ENCODE results near the gene PIGT. TPM values are rescaled to one million over a fixed set of nuclear protein-coding genes. Genes with fewer than 3 reads are reported as not detected.
A peak's percentile ranks its signal among the peaks of the same experiment; 100 is the strongest.

PIGT gene
- total and polyA plus RNA-seq, 2 of the 13 experiments (the other 11 are each of a cell fraction or from before 2014, with no cell fraction given) = 65.9 to 74.1 TPM

DNA sequence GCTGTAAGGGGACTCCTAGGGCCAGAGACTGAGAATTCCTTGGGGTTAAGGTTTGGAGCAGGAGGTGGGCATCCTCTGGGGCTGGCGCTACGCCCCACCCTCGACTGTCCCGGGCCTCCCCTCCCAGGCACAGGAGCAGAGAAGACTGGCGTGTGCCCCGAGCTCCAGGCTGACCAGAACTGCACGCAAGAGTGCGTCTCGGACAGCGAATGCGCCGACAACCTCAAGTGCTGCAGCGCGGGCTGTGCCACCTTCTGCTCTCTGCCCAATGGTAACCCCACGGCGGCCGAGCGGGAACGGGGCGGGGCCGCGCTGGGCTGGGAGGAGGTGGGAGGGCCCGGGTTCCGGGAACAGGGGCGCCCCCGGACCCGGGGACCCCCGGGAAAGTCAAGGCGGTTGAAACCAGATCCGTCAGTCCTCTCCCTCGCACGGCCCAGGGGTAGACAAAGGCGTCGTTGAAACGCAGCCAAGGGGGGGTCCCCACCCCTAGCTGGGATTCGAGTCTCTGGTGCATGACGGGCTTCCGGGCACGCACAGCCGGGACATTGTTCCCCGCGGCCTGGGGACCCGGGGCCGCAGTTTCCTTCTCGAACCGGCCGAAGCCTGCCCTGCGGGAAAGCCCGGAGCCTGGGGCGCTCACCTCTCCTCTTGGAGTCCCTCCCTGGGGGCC, 54.5 kb downstream of the PIGT start (continued):
- TF ChIP-seq, protein P1, sequence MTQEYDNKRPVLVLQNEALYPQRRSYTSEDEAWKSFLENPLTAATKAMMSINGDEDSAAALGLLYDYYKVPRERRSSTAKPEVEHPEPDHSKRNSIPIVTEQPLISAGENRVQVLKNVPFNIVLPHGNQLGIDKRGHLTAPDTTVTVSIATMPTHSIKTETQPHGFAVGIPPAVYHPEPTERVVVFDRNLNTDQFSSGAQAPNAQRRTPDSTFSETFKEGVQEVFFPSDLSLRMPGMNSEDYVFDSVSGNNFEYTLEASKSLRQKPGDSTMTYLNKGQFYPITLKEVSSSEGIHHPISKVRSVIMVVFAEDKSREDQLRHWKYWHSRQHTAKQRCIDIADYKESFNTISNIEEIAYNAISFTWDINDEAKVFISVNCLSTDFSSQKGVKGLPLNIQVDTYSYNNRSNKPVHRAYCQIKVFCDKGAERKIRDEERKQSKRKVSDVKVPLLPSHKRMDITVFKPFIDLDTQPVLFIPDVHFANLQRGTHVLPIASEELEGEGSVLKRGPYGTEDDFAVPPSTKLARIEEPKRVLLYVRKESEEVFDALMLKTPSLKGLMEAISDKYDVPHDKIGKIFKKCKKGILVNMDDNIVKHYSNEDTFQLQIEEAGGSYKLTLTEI (CRISPR knock-in tag; conservative IDR thresholded peaks at IDR 0.05) = no peak
- no peak for TF ChIP-seq SNAPC2 (CRISPR knock-in tag; IDR thresholded peaks at IDR 0.05)
- no peak for TF ChIP-seq ETV6 (CRISPR knock-in tag; conservative IDR thresholded peaks at IDR 0.05)
- no peak for TF ChIP-seq ZNF720 (CRISPR knock-in tag; IDR thresholded peaks at IDR 0.05)
- TF ChIP-seq, protein P2, sequence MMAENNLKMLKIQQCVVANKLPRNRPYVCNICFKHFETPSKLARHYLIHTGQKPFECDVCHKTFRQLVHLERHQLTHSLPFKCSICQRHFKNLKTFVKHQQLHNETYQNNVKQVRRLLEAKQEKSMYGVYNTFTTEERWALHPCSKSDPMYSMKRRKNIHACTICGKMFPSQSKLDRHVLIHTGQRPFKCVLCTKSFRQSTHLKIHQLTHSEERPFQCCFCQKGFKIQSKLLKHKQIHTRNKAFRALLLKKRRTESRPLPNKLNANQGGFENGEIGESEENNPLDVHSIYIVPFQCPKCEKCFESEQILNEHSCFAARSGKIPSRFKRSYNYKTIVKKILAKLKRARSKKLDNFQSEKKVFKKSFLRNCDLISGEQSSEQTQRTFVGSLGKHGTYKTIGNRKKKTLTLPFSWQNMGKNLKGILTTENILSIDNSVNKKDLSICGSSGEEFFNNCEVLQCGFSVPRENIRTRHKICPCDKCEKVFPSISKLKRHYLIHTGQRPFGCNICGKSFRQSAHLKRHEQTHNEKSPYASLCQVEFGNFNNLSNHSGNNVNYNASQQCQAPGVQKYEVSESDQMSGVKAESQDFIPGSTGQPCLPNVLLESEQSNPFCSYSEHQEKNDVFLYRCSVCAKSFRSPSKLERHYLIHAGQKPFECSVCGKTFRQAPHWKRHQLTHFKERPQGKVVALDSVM (CRISPR knock-in tag; IDR thresholded peaks at IDR 0.05) = no peak
- TF ChIP-seq TARDBP (CRISPR knock-in tag; IDR thresholded peaks at IDR 0.05) = no peak
- no peak for TF ChIP-seq NCOA2 (CRISPR knock-in tag; IDR thresholded peaks at IDR 0.05)
- TF ChIP-seq ZNF24 (IDR thresholded peaks at IDR 0.05) = no peak
- 0 out of 2 replicates have a peak, but pooled peaks have one; percentile 24 for TF ChIP-seq ARID2 (CRISPR knock-in tag; IDR thresholded peaks at IDR 0.05; ENCODE audit: borderline replicate concordance)
- TF ChIP-seq ZNF768 (CRISPR knock-in tag; IDR thresholded peaks at IDR 0.05) = peak; percentile 66; the same call in 1 of the 2 replicates
- TF ChIP-seq SOX5 (CRISPR knock-in tag; IDR thresholded peaks at IDR 0.05; ENCODE audit: borderline replicate concordance) = no peak
- TF ChIP-seq, protein P3, sequence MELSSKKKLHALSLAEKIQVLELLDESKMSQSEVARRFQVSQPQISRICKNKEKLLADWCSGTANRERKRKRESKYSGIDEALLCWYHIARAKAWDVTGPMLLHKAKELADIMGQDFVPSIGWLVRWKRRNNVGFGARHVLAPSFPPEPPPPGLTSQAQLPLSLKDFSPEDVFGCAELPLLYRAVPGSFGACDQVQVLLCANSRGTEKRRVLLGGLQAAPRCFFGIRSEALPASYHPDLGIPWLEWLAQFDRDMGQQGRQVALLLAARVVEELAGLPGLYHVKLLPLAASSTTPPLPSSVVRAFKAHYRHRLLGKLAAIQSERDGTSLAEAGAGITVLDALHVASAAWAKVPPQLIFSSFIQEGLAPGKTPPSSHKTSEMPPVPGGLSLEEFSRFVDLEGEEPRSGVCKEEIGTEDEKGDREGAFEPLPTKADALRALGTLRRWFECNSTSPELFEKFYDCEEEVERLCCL (CRISPR knock-in tag; IDR thresholded peaks at IDR 0.05; ENCODE audit: borderline replicate concordance) = 0 out of 2 replicates have a peak, but pooled peaks have one; percentile 28
- TF ChIP-seq, protein P4, sequence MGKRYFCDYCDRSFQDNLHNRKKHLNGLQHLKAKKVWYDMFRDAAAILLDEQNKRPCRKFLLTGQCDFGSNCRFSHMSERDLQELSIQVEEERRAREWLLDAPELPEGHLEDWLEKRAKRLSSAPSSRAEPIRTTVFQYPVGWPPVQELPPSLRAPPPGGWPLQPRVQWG (CRISPR knock-in tag; IDR thresholded peaks at IDR 0.05; ENCODE audit: borderline replicate concordance, low read depth) = no peak
- no peak for TF ChIP-seq ZNF343 (CRISPR knock-in tag; IDR thresholded peaks at IDR 0.05)
- TF ChIP-seq, protein P5, sequence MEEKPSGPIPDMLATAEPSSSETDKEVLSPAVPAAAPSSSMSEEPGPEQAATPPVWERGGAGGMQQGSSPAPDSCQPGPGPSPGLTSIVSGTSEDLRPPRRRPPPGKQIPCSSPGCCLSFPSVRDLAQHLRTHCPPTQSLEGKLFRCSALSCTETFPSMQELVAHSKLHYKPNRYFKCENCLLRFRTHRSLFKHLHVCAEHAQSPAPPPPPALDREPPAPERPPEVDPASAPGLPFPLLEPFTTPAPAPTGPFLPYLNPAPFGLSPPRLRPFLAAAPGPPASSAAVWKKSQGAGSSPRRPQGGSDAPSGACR (CRISPR knock-in tag; IDR thresholded peaks at IDR 0.05) = no peak
- no peak for TF ChIP-seq RAD51 (IDR thresholded peaks at IDR 0.05; ENCODE audit: borderline replicate concordance)
- TF ChIP-seq ZNF883 (CRISPR knock-in tag; IDR thresholded peaks at IDR 0.05; ENCODE audit: not compliant biosample characterization) = no peak
- no peak for TF ChIP-seq KAT2B (IDR thresholded peaks at IDR 0.05; ENCODE audit: borderline replicate concordance, low read depth, low read length)
- no peak for TF ChIP-seq ZNF326 (CRISPR knock-in tag; IDR thresholded peaks at IDR 0.05; ENCODE audit: borderline replicate concordance)
- no peak; the same call in 1 of the 2 replicates for TF ChIP-seq ZSCAN30 (CRISPR knock-in tag; IDR thresholded peaks at IDR 0.05)
- no peak for TF ChIP-seq RARG (CRISPR knock-in tag; IDR thresholded peaks at IDR 0.05; ENCODE audit: low read depth)
- no peak for TF ChIP-seq PCBP1 (IDR thresholded peaks at IDR 0.05; ENCODE audit: borderline replicate concordance, low read depth, low read length)
- TF ChIP-seq MAFG (CRISPR knock-in tag; IDR thresholded peaks at IDR 0.05) = no peak

Data from HepG2 (cell line).